HG02973 (cell line): ENCODE measurements around the gene SOX21.

ENCODE experiments used
- ATAC-seq: cut with Tn5 transposase; IDR thresholded peaks from one replicate; pipeline ENCODE4 v1.9.1; 2021; ENCODE audit warnings: moderate library complexity; ENCODE audit not compliant: unreplicated experiment

The SOX21 gene

GRCh38 chr13:94679614-94680013 lies 32.7 kb downstream of the SOX21 start:
- ATAC-seq, result no peak

- no peak for ATAC-seq
These were observed 33.5 kb downstream of the SOX21 start for GRCh38 chr13:94678845-94679244.

- ATAC-seq, result no peak
These were observed 34.5 kb downstream of the SOX21 start for GRCh38 chr13:94677799-94678198.

GRCh38 chr13:94674609-94675348 lies 37.6 kb downstream of the SOX21 start:
- ATAC-seq, result peak; percentile 66

- ATAC-seq, result no peak
These were observed 38.5 kb downstream of the SOX21 start for GRCh38 chr13:94673851-94674250.

- no peak for ATAC-seq
These were observed 39.9 kb downstream of the SOX21 start for GRCh38 chr13:94672400-94672799.

- ATAC-seq, result no peak
These were observed 45.2 kb downstream of the SOX21 start for GRCh38 chr13:94667190-94667589.

- no peak for ATAC-seq
These were observed 46.3 kb downstream of the SOX21 start for GRCh38 chr13:94666065-94666464.

- no peak for ATAC-seq
These were observed 47.5 kb downstream of the SOX21 start for GRCh38 chr13:94664889-94665288.

- no peak for ATAC-seq
These were observed 49.9 kb downstream of the SOX21 start for GRCh38 chr13:94662274-94662945.

GRCh38 chr13:94661406-94661805 lies 50.9 kb downstream of the SOX21 start:
- ATAC-seq, result no peak

- no peak for ATAC-seq
These were observed 51.5 kb downstream of the SOX21 start for GRCh38 chr13:94660695-94661326.
